Cardiac muscle cell (in vitro differentiated cells and primary cell): ENCODE measurements around the gene PPA2. TPM values are rescaled to one million over a fixed set of nuclear protein-coding genes. Genes with fewer than 3 reads are reported as not detected.

ENCODE experiments used
- DNase-seq, 2 donors: peaks; one replicate each; pipeline versions ENCODE4 v3.0.0 to v3.0.0-alpha.2; 2010 to 2017; ENCODE audit warnings: low read depth in 1 of 2, low spot score in 1 of 2
- H3K27ac ChIP-seq: fragments of 200-600 bp; sonication (generic); 2 replicates; pipeline ENCODE4 v1.5.1; 2016
- H3K27me3 ChIP-seq: fragments of 200-600 bp; sonication (generic); 2 replicates; pipeline ENCODE4 v1.6.0; 2016; ENCODE audit warnings: control low read depth
- H3K36me3 ChIP-seq: fragments of 200-600 bp; sonication (generic); 2 replicates; pipeline ENCODE4 v1.5.1; 2016; ENCODE audit warnings: control low read depth
- H3K4me1 ChIP-seq: fragments of 200-600 bp; sonication (generic); 2 replicates; pipeline ENCODE4 v1.8.1; 2017; ENCODE audit warnings: low read depth, mild to moderate bottlenecking, mixed run types
- H3K4me3 ChIP-seq: fragments of 200-600 bp; sonication (generic); 2 replicates; pipeline ENCODE4 v1.5.1; 2016; ENCODE audit warnings: mild to moderate bottlenecking
- H3K9me3 ChIP-seq: fragments of 200-600 bp; sonication (generic); 2 replicates; pipeline ENCODE4 v1.5.1; 2017; ENCODE audit warnings: low read depth, mild to moderate bottlenecking, control low read depth
- CTCF ChIP-seq: IDR thresholded peaks from 2 replicates; pipeline ENCODE4 v1.5.1; 2012; ENCODE audit warnings: low read depth, mild to moderate bottlenecking, low read length
- polyA plus RNA-seq: library from polyadenylated mRNA; unstranded; fragments of >200 nt; fragmentation: Nextera tagmentation; extraction: Ambion mirVana; gene quantifications from 2 replicates; pipeline ENCODE4 v1.2.1, GENCODE V29; 2016
- total RNA-seq: library from RNA; depleted of rRNA; stranded (reverse); fragments of >200 nt; gene quantifications from 2 replicates; pipeline ENCODE4 v1.2.3, GENCODE V29; 2016

The PPA2 gene
- total and polyA plus RNA-seq, 2 experiments from 2014 or later = 97.6 to 130 TPM

GRCh38 chr4:105387466-105387865 is 86.4 kb downstream of the PPA2 start:
- Histone ChIP-seq H3K4me1 (no peaks in the 10 kb centered on the region), H3K27me3 (no peaks in the 10 kb centered on the region), H3K9me3 (no peaks in the 10 kb centered on the region), H3K36me3 (peaks cover 10% of the 10 kb centered on the region), H3K27ac (no peak overlapping the region), H3K4me3 (no peak overlapping the region)
- DNase-seq = peak in 1 of 2 donors; percentile 2
- no peak for TF ChIP-seq CTCF

DNA sequence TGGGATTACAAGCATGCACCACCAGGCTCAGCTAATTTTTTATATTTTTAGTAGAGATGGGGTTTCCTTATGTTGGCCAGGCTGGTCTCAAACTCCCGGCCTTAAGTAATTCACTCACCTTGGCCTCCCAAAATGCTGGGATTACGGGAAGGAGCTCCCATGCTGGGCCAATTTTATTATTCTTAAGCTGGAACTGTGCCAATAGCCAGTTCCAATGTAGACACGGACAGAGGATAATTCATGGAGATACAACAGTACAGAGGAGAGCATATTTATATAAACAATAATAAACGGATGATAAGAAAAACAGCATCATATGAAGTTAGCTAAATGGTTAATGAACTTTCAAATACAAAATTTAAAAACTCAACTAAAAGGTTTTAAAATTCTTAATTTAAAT is 87.8 kb downstream of the PPA2 start:
- no peak for TF ChIP-seq CTCF
- no peaks in the 10 kb centered on the region for H3K4me1 ChIP-seq
- H3K4me3 ChIP-seq = no peak overlapping the region
- no peaks in the 10 kb centered on the region for H3K27me3 ChIP-seq
- no peaks in the 10 kb centered on the region for H3K9me3 ChIP-seq
- H3K27ac ChIP-seq = no peak overlapping the region
- no peak for DNase-seq
- peaks cover 10% of the 10 kb centered on the region for H3K36me3 ChIP-seq

GRCh38 chr4:105374071-105374470 is 99.8 kb downstream of the PPA2 start:
- H3K27ac ChIP-seq = no peak overlapping the region
- no peaks in the 10 kb centered on the region for H3K9me3 ChIP-seq
- peaks cover 7% of the 10 kb centered on the region for H3K36me3 ChIP-seq
- H3K4me1 ChIP-seq = no peaks in the 10 kb centered on the region
- TF ChIP-seq CTCF = no peak
- no peaks in the 10 kb centered on the region for H3K27me3 ChIP-seq
- DNase-seq = no peak
- no peak overlapping the region for H3K4me3 ChIP-seq

GRCh38 chr4:105373324-105373723 is 100.5 kb downstream of the PPA2 start:
- DNase-seq = no peak
- H3K27me3 ChIP-seq = no peaks in the 10 kb centered on the region
- no peak for TF ChIP-seq CTCF
- H3K4me1 ChIP-seq = no peaks in the 10 kb centered on the region
- peaks cover 12% of the 10 kb centered on the region for H3K36me3 ChIP-seq
- H3K27ac ChIP-seq = no peak overlapping the region
- no peaks in the 10 kb centered on the region for H3K9me3 ChIP-seq
- no peak overlapping the region for H3K4me3 ChIP-seq

- Histone ChIP-seq H3K27me3 (no peaks in the 10 kb centered on the region), H3K4me1 (no peaks in the 10 kb centered on the region), H3K4me3 (no peak overlapping the region), H3K9me3 (no peaks in the 10 kb centered on the region), H3K27ac (no peak overlapping the region), H3K36me3 (peaks cover 12% of the 10 kb centered on the region)
- DNase-seq = no peak
- no peak for TF ChIP-seq CTCF
Observed at GRCh38 chr4:105369988-105370387, 103.9 kb downstream of the PPA2 start.

DNA sequence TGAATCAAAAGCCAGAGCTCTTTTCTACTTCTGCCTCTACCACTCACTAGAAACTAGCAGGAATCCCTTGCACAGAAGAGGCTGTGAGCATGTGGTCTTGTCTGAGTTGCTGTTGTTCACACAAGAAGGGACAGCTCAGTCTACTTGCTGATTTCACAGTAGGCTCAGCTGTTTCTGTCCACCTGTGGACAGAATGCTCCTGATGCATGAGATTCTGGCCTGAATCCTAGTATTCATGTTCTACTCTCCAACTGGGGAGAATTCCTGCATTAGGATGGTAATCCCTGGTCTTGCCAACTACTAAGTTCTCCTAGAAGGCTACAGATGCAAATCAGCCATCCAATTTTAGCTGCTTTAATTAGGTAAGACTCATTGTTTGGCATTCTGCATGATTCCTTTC is 112.8 kb downstream of the PPA2 start:
- no peak overlapping the region for H3K4me3 ChIP-seq
- no peaks in the 10 kb centered on the region for H3K36me3 ChIP-seq
- no peaks in the 10 kb centered on the region for H3K9me3 ChIP-seq
- peaks cover 24% of the 10 kb centered on the region for H3K4me1 ChIP-seq
- TF ChIP-seq CTCF = no peak
- no peak overlapping the region for H3K27ac ChIP-seq
- no peaks in the 10 kb centered on the region for H3K27me3 ChIP-seq
- DNase-seq = no peak
